DMS 273 (cell line): Measurements from ENCODE around the gene APIP.
A peak's percentile ranks its signal among the peaks of the same experiment; 100 is the strongest.

Experiments used
- DNase-seq: peaks from one replicate; lab custom pipeline; 2025; ENCODE audit not compliant: unreplicated experiment; lab: John Stamatoyannopoulos, UW

APIP gene

DNA sequence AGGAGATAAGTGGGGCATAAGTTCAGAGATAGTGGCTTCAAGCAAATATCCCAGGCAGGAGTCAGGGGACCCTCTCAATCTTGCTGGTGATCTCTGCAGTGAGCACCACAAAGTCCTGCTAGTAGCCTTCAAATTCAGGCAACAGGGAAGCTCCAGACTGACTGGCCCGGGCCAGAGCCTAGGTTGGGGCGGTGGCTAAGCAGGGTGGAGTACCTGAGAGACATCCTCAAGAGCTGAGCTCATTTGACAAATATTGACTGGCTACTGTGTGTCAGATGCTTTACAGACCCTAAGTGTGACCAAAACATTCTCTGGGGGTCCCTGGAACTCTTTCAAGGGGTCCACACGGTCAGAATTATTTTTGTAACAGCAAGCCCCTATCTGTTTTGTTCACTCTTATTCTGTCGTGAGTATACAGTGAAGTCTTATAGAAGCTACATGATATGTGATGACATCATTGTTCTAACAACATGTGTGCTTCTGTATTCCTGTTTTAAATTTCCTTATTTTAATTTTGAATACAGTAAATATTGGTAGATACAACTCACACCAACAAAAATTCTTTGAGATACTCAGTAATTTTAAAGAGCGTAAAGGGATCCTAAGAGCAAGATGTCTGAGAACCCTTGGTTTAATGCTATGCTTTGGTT is 71.6 kb downstream of the APIP start:
- no peak for DNase-seq

- no peak for DNase-seq
Measured at GRCh38 chr11:34843271-34843670, 72.9 kb downstream of the APIP start.

DNA sequence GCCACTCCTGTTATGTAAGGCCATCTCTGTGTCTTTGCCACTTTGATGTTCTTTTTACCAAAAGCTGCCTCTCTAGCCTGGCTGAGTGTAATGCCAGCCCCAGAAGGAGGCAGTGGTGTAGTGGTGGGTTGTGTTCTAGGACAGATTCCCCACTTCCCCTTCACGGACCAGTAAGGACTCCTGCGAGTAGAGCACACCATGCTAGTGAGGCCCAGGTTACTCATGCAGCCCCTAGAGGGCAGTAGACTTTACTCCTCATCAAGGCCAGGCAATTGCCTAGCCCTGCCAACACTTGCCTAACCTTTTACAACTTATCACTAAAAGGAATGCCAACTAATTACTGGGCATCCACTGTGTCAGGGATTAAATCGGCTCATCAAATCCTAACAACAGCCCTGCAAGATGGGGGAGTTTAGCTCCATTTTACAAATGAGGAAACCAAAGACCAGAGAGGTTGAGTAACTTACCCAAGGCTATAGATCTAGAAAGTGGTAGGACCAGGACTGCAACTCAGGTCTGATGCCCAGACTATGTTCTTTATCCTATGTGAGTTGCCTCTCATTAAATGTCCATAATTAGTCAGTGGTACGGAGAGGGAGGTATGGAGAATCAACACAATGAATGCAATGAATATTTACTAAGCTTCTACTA is 75.3 kb downstream of the APIP start:
- DNase-seq = peak; percentile 46

DNA sequence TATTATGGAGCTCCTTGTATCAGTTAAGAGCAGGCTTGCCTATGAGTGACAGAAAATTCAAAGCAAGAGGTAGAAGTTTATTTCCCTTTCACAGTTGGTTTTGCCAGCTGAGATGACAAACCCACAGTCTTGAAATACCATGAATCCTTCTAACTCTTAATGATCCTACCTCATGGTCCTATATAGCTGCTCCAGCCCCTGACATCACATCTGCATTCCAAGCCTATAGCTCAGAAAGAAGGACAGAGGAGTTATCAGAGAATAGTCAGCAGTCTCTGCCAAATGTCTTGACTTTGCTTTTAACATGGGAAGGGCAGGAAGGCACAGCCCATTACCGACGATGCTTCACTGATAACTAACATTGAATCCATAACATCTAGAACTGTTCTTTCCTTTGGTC is 76.2 kb downstream of the APIP start:
- no peak for DNase-seq

- peak; percentile 5 for DNase-seq
Measured at GRCh38 chr11:34836958-34837856, 79.0 kb downstream of the APIP start.

DNA sequence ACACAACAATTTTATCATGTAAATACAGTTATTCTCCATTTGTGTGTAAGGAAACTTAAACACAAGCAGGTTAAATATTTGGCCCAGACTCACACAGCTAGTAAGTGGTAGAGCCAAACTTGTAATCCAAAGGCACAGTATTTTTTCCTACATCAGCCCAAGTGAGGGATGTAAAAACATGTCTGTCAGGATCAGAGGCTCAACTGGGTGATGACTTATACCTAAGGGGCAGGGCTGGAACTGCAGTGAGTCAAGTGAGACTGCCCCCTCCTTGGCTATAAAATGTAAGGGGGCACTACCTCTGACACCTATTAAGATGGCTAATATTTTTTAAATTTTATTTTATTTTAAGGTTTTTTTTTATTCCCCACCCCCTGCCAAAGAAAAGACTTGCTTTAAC is 82.6 kb downstream of the APIP start:
- no peak for DNase-seq
